Ishikawa (cell line): ENCODE results near the gene COG8.

Experiments used
- CEBPB ChIP-seq: IDR thresholded peaks from 2 replicates; pipeline ENCODE4 v1.6.1; 2012
- CREB1 ChIP-seq: IDR thresholded peaks from 2 replicates; pipeline ENCODE4 v1.6.1; 2012; ENCODE audit warnings: low read depth
- EGR1 ChIP-seq: IDR thresholded peaks from 2 replicates; pipeline ENCODE4 v1.6.1; 2012
- EP300 ChIP-seq: IDR thresholded peaks from 2 replicates; pipeline ENCODE4 v1.6.1; 2012; ENCODE audit warnings: borderline replicate concordance
- FOXM1 ChIP-seq: IDR thresholded peaks from 2 replicates; pipeline ENCODE4 v1.6.1; 2012; ENCODE audit warnings: low read depth, borderline replicate concordance
- MAX ChIP-seq: IDR thresholded peaks from 2 replicates; pipeline ENCODE4 v1.6.1; 2012
- NFIC ChIP-seq: IDR thresholded peaks from 2 replicates; pipeline ENCODE4 v1.6.1; 2012
- RAD21 ChIP-seq: IDR thresholded peaks from 2 replicates; pipeline ENCODE4 v1.6.1; 2012; ENCODE audit warnings: low read depth
- TAF1 ChIP-seq: IDR thresholded peaks from 2 replicates; pipeline ENCODE4 v1.6.1; 2012; ENCODE audit warnings: low read depth, mild to moderate bottlenecking
- TCF12 ChIP-seq: IDR thresholded peaks from 2 replicates; pipeline ENCODE4 v1.6.1; 2012; ENCODE audit warnings: low read depth
- TEAD4 ChIP-seq: IDR thresholded peaks from 2 replicates; pipeline ENCODE4 v1.6.1; 2012
- YY1 ChIP-seq: IDR thresholded peaks from 2 replicates; pipeline ENCODE4 v1.6.1; 2012; ENCODE audit warnings: low read depth
- ZBTB7A ChIP-seq: IDR thresholded peaks from 2 replicates; pipeline ENCODE4 v1.6.1; 2012; ENCODE audit warnings: low read depth
- TF ChIP-seq, protein P1 (sequence below): IDR thresholded peaks from 2 replicates; pipeline ENCODE4 v1.6.1; 2012
- TF ChIP-seq, protein P2 (sequence below): IDR thresholded peaks from 2 replicates; pipeline ENCODE4 v1.6.1; 2012; ENCODE audit warnings: low read depth, mild to moderate bottlenecking

COG8 gene

GRCh38 chr16:69373019-69373418, 33.7 kb upstream of the COG8 start:
- TF ChIP-seq ZBTB7A (no peak), FOXM1 (no peak), NFIC (no peak), RAD21 (no peak), YY1 (no peak), CREB1 (no peak), MAX (no peak)
- TF ChIP-seq, protein P1, sequence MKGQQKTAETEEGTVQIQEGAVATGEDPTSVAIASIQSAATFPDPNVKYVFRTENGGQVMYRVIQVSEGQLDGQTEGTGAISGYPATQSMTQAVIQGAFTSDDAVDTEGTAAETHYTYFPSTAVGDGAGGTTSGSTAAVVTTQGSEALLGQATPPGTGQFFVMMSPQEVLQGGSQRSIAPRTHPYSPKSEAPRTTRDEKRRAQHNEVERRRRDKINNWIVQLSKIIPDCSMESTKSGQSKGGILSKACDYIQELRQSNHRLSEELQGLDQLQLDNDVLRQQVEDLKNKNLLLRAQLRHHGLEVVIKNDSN, result no peak

DNA sequence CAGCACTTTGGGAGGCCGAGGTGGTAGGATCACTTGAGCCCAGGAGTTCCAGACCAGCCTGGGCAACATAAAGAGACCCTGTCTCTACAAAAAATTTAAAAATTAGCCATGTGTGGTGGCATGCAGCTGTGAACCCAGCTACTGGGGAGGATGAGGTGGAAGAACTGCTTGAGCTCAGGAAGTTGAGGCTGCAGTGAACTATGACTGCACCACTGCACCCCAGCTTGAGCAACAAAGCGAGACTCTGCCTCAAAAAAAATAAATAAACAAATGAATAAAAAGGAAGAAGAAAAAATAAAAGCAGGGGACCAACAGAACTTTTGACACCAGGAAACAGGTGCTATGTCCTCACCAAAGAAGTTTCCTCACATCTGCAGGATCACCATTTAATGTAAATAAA, 32.2 kb upstream of the COG8 start:
- TF ChIP-seq EP300 (no peak), FOXM1 (no peak), MAX (no peak), ZBTB7A (no peak), TAF1 (no peak), YY1 (no peak), EGR1 (no peak), RAD21 (no peak), CREB1 (no peak), TCF12 (no peak), CEBPB (no peak), TEAD4 (no peak), NFIC (no peak)
- TF ChIP-seq, protein P2, sequence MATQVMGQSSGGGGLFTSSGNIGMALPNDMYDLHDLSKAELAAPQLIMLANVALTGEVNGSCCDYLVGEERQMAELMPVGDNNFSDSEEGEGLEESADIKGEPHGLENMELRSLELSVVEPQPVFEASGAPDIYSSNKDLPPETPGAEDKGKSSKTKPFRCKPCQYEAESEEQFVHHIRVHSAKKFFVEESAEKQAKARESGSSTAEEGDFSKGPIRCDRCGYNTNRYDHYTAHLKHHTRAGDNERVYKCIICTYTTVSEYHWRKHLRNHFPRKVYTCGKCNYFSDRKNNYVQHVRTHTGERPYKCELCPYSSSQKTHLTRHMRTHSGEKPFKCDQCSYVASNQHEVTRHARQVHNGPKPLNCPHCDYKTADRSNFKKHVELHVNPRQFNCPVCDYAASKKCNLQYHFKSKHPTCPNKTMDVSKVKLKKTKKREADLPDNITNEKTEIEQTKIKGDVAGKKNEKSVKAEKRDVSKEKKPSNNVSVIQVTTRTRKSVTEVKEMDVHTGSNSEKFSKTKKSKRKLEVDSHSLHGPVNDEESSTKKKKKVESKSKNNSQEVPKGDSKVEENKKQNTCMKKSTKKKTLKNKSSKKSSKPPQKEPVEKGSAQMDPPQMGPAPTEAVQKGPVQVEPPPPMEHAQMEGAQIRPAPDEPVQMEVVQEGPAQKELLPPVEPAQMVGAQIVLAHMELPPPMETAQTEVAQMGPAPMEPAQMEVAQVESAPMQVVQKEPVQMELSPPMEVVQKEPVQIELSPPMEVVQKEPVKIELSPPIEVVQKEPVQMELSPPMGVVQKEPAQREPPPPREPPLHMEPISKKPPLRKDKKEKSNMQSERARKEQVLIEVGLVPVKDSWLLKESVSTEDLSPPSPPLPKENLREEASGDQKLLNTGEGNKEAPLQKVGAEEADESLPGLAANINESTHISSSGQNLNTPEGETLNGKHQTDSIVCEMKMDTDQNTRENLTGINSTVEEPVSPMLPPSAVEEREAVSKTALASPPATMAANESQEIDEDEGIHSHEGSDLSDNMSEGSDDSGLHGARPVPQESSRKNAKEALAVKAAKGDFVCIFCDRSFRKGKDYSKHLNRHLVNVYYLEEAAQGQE, result no peak
- TF ChIP-seq, protein P1, result no peak

DNA sequence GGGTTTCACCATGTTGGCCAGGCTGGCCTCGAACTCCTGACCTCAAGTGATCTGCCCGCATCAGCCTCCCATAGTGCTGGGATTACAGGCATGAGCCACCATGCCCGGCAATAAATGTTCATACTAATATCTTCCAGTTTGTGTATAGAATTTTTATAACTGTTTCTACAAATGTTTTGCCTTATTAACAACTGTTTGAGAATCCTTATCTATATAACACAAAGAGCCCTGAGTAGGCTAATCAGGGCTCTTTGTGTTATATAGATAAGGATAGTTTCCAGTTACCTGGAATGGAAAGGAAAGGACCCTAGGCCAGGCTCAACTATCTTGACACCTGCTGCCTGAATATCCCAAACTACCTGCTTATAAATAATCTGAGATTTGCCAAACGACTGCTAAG, 29.5 kb upstream of the COG8 start:
- no peak for TF ChIP-seq MAX
- TF ChIP-seq TCF12, result no peak

GRCh38 chr16:69367980-69368379, 28.6 kb upstream of the COG8 start:
- TF ChIP-seq TCF12 (no peak), FOXM1 (no peak), NFIC (no peak), ZBTB7A (no peak), CREB1 (no peak), RAD21 (no peak), TAF1 (no peak), EGR1 (no peak), MAX (no peak), TEAD4 (no peak), YY1 (no peak), EP300 (no peak), CEBPB (no peak)
- TF ChIP-seq, protein P1, result no peak
- TF ChIP-seq, protein P2, result no peak

DNA sequence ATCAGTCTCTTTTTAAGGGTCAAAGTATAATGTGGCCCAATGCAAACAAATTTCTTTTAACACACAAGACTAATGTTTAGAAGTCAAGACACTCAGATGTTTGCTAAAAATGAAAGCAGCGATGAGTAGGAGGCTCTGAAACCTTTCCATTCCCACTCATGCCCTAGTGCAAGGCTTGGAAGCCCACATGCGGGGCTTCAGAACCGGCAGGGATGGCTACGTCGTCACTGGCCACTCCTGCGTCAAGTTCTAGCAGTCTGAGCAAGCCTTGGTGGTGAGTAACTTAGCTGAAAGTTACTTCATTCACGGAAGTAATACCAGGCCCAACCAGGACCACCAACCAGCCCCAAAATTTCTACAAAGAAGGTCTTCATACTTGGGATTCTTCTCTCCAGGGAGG, 27.1 kb upstream of the COG8 start:
- TF ChIP-seq CREB1 (no peak), TAF1 (no peak), TCF12 (no peak), EGR1 (no peak)

DNA sequence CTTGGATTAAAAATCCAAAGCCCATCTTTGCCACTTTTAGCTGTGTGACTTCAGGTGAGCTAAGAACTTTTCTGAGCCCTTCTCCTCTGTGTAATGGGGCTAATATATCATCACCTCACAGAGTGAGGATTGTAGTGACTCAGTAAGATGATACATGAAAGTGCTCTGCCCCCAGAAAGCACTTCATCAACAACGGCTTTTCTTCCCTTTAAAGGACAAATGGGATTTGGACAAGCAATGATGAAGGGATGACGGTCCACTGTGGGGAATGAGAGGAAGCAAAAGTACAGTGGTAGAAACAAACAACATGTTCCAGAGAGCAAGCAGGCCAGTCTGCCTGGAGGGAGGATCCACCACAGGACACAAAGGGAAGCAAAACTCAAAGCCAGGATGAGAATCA, 26.5 kb upstream of the COG8 start:
- TF ChIP-seq TCF12 (no peak), CEBPB (no peak), MAX (no peak), TAF1 (no peak), CREB1 (no peak), NFIC (no peak), RAD21 (no peak), EGR1 (no peak), ZBTB7A (no peak), EP300 (no peak), YY1 (no peak), FOXM1 (no peak), TEAD4 (no peak)
- TF ChIP-seq, protein P2, result no peak
- TF ChIP-seq, protein P1, result no peak
